HepG2 (cell line): ENCODE results near the gene ZNF367. TPM values are rescaled to one million over a fixed set of nuclear protein-coding genes. Genes with fewer than 3 reads are reported as not detected.

ENCODE experiments used
- CBX5 ChIP-seq: sonication (generic); formaldehyde crosslinking; IDR thresholded peaks from 2 replicates; pipeline ENCODE4 v1.4.0; 2020; ENCODE audit warnings: missing genetic modification reagents, borderline replicate concordance
- FOSL2 ChIP-seq: sonication (generic); formaldehyde crosslinking; IDR thresholded peaks from 2 replicates; pipeline ENCODE4 v1.4.0; 2020; ENCODE audit warnings: missing genetic modification reagents
- GATAD1 ChIP-seq: IDR thresholded peaks from 2 replicates; pipeline ENCODE4 v1.6.1; 2016; ENCODE audit warnings: missing genetic modification reagents, missing compliant biosample characterization
- MIXL1 ChIP-seq: IDR thresholded peaks from 2 replicates; pipeline ENCODE4 v1.6.1; 2016
- PHF8 ChIP-seq: sonication (generic); formaldehyde crosslinking; IDR thresholded peaks from 2 replicates; pipeline ENCODE4 v1.5.0; 2020; ENCODE audit warnings: missing genetic modification reagents
- RFXANK ChIP-seq: IDR thresholded peaks from 2 replicates; pipeline ENCODE4 v1.6.1; 2016
- SIX4 ChIP-seq: sonication (generic); formaldehyde crosslinking; IDR thresholded peaks from 2 replicates; pipeline ENCODE4 v1.4.0; 2020; ENCODE audit warnings: missing genetic modification reagents
- SOX13 ChIP-seq, 3 experiments: fragments of 450-650 bp in 1 of 3; sonication (generic) in 1 of 3; formaldehyde crosslinking in 1 of 3; IDR thresholded peaks in 2 of 3; conservative IDR thresholded peaks in 1 of 3; 2 replicates each; pipeline versions ENCODE4 v1.5.0 to v1.6.1; 2016 to 2020; ENCODE audit warnings: antibody characterized with exemption in 1 of 3, mild to moderate bottlenecking in 1 of 3, missing compliant biosample characterization in 1 of 3, missing genetic modification reagents in 1 of 3, moderate library complexity in 1 of 3
- SOX6 ChIP-seq, 2 experiments: fragments of 450-650 bp in 1 of 2; sonication (generic) in 1 of 2; formaldehyde crosslinking in 1 of 2; IDR thresholded peaks; 2 replicates each; pipeline versions ENCODE4 v1.4.0 to v1.6.1; 2017 to 2020; ENCODE audit warnings: antibody characterized with exemption in 1 of 2, mild to moderate bottlenecking in 1 of 2, missing genetic modification reagents in 1 of 2
- WIZ ChIP-seq: sonication (generic); formaldehyde crosslinking; IDR thresholded peaks from 2 replicates; pipeline ENCODE4 v1.5.1; 2020; ENCODE audit warnings: mild to moderate bottlenecking, missing genetic modification reagents
- ZNF292 ChIP-seq: sonication (generic); formaldehyde crosslinking; IDR thresholded peaks from 2 replicates; pipeline ENCODE4 v1.8.1; 2022; ENCODE audit warnings: mild to moderate bottlenecking, low read depth, missing genetic modification reagents, borderline replicate concordance
- ZNF34 ChIP-seq: sonication (generic); formaldehyde crosslinking; IDR thresholded peaks from 2 replicates; pipeline ENCODE4 v1.4.0; 2020; ENCODE audit warnings: mild to moderate bottlenecking, missing genetic modification reagents, borderline replicate concordance
- polyA plus RNA-seq, 8 experiments: library from polyadenylated mRNA; depleted of rRNA in 3 of 8; stranded (reverse) in 7 of 8; unstranded in 1 of 8; fragments of >200 nt; fragmentation: Illumina TruSeq in 4 of 8; extraction: Trizol in 4 of 8; gene quantifications; 2 replicates each; pipeline versions ENCODE4 v1.2.1 to v1.2.3, GENCODE V29; 2011 to 2016; ENCODE audit warnings: low read depth in 4 of 8, missing spikeins in 1 of 8, mixed read lengths in 1 of 8; ENCODE audit not compliant: insufficient read depth in 1 of 8
- total RNA-seq, 5 experiments: library from RNA; depleted of rRNA; stranded (reverse); fragments of >200 nt; fragmentation: Illumina TruSeq; extraction: Trizol; gene quantifications; 2 replicates each; pipeline ENCODE4 v1.2.3, GENCODE V29; 2016; ENCODE audit warnings: low read depth in 1 of 5
- TF ChIP-seq, protein P1 (sequence below): sonication (generic); formaldehyde crosslinking; conservative IDR thresholded peaks from 2 replicates; pipeline ENCODE4 v1.8.1; 2023; ENCODE audit warnings: missing genetic modification reagents
- TF ChIP-seq, protein P2 (sequence below): sonication (generic); formaldehyde crosslinking; IDR thresholded peaks from 2 replicates; pipeline ENCODE4 v1.4.0; 2020; ENCODE audit warnings: missing genetic modification reagents, mild to moderate bottlenecking, borderline replicate concordance
- TF ChIP-seq, protein P3 (sequence below): IDR thresholded peaks from 2 replicates; pipeline ENCODE4 v1.6.1; 2016; ENCODE audit warnings: control low read depth
- TF ChIP-seq, protein P4 (sequence below): conservative IDR thresholded peaks from 2 replicates; pipeline ENCODE4 v1.6.1; 2018; ENCODE audit warnings: missing genetic modification reagents
- TF ChIP-seq, protein P5 (sequence below): sonication (generic); formaldehyde crosslinking; IDR thresholded peaks from 2 replicates; pipeline ENCODE4 v1.5.0; 2020; ENCODE audit warnings: mild to moderate bottlenecking, missing genetic modification reagents
- TF ChIP-seq, protein P6 (sequence below): sonication (generic); formaldehyde crosslinking; IDR thresholded peaks from 2 replicates; pipeline ENCODE4 v1.8.1; 2023; ENCODE audit warnings: missing genetic modification reagents, inconsistent platforms, borderline replicate concordance

Gene ZNF367
- total and polyA plus RNA-seq, 2 of the 13 experiments (the other 11 are each of a cell fraction or from before 2014, with no cell fraction given) = 2.9 to 7.7 TPM

DNA sequence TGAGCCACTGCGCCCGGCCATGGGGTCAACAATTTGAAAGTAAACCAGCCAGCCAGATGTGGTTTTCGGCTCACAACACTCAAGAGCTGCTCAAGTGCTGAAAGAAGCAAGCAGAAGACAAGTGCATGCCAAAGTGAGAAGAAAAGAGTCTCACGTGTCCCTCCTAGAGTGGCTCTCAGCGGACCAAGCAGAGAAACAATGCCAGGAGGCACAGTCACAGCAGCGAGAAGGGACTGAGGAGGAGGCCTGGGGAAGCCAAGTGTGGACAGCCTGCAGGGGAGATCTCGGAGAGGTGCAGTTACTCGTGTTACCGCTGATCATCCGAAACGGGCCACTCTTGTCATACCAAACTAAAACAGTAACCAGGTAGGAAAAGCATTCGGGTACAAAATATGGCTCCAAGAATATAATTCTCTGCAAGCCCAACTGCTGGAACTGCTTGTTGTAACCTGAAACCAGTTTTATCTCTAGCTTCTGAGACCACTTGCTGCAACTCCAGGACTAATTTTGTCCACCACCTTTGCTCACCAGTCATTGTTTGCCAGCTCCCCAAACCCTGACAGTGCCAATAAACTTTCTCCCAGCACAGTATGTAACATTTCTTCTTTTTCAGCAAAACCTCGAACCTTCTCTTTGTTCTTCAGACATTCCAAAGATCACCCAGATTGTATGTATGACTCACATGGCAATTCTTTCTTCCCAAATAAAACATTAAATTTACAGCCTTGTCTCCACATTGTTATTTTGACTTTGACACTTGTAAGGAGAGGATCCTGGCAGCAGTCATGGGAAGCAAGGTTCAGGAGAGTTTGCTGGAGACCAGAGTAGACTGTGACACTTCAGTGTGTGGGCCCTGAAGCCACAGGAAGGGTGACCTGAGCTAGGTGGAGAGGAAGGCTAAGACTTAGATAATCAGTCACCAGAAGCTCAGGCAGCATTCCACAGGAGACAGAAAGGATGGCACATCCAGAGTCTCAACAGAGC lies 41.0 kb downstream of the ZNF367 start (continued):
- TF ChIP-seq, protein P1, sequence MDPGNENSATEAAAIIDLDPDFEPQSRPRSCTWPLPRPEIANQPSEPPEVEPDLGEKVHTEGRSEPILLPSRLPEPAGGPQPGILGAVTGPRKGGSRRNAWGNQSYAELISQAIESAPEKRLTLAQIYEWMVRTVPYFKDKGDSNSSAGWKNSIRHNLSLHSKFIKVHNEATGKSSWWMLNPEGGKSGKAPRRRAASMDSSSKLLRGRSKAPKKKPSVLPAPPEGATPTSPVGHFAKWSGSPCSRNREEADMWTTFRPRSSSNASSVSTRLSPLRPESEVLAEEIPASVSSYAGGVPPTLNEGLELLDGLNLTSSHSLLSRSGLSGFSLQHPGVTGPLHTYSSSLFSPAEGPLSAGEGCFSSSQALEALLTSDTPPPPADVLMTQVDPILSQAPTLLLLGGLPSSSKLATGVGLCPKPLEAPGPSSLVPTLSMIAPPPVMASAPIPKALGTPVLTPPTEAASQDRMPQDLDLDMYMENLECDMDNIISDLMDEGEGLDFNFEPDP = no peak
- no peak for TF ChIP-seq MIXL1 (CRISPR knock-in tag)
- TF ChIP-seq, protein P2, sequence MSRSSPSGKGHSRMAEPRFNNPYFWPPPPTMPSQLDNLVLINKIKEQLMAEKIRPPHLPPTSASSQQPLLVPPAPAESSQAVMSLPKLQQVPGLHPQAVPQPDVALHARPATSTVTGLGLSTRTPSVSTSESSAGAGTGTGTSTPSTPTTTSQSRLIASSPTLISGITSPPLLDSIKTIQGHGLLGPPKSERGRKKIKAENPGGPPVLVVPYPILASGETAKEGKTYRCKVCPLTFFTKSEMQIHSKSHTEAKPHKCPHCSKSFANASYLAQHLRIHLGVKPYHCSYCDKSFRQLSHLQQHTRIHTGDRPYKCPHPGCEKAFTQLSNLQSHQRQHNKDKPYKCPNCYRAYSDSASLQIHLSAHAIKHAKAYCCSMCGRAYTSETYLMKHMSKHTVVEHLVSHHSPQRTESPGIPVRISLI = no peak
- TF ChIP-seq, protein P3, sequence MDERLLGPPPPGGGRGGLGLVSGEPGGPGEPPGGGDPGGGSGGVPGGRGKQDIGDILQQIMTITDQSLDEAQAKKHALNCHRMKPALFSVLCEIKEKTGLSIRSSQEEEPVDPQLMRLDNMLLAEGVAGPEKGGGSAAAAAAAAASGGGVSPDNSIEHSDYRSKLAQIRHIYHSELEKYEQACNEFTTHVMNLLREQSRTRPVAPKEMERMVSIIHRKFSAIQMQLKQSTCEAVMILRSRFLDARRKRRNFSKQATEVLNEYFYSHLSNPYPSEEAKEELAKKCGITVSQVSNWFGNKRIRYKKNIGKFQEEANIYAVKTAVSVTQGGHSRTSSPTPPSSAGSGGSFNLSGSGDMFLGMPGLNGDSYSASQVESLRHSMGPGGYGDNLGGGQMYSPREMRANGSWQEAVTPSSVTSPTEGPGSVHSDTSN = no peak
- no peak for TF ChIP-seq SOX13 (IDR thresholded peaks at IDR 0.05)
- no peak for TF ChIP-seq SOX13 (CRISPR knock-in tag; conservative IDR thresholded peaks at IDR 0.05 in 1 of 2, IDR thresholded peaks at IDR 0.05 in 1 of 2)
- no peak; the same call in 1 of the 2 replicates for TF ChIP-seq WIZ
- TF ChIP-seq RFXANK = no peak
- no peak for TF ChIP-seq CBX5 (CRISPR knock-in tag)
- TF ChIP-seq, protein P4, sequence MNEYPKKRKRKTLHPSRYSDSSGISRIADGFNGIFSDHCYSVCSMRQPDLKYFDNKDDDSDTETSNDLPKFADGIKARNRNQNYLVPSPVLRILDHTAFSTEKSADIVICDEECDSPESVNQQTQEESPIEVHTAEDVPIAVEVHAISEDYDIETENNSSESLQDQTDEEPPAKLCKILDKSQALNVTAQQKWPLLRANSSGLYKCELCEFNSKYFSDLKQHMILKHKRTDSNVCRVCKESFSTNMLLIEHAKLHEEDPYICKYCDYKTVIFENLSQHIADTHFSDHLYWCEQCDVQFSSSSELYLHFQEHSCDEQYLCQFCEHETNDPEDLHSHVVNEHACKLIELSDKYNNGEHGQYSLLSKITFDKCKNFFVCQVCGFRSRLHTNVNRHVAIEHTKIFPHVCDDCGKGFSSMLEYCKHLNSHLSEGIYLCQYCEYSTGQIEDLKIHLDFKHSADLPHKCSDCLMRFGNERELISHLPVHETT = no peak
- 0 out of 2 replicates have a peak, but pooled peaks have one; percentile 11 for TF ChIP-seq GATAD1 (CRISPR knock-in tag)
- TF ChIP-seq ZNF34 = no peak
- peak; percentile 26; the same call in 1 of the 2 replicates for TF ChIP-seq PHF8 (CRISPR knock-in tag)
- TF ChIP-seq SIX4 (CRISPR knock-in tag) = peak; percentile 88
- TF ChIP-seq FOSL2 (CRISPR knock-in tag) = peak; percentile 6; the same call in 1 of the 2 replicates
- TF ChIP-seq SOX6 (IDR thresholded peaks at IDR 0.05) = no peak
- peak; percentile 34; the same call in 1 of the 2 replicates for TF ChIP-seq SOX6 (CRISPR knock-in tag; IDR thresholded peaks at IDR 0.05)
- TF ChIP-seq, protein P5, sequence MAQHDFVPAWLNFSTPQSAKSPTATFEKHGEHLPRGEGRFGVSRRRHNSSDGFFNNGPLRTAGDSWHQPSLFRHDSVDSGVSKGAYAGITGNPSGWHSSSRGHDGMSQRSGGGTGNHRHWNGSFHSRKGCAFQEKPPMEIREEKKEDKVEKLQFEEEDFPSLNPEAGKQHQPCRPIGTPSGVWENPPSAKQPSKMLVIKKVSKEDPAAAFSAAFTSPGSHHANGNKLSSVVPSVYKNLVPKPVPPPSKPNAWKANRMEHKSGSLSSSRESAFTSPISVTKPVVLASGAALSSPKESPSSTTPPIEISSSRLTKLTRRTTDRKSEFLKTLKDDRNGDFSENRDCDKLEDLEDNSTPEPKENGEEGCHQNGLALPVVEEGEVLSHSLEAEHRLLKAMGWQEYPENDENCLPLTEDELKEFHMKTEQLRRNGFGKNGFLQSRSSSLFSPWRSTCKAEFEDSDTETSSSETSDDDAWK (CRISPR knock-in tag) = no peak
- TF ChIP-seq, protein P6, sequence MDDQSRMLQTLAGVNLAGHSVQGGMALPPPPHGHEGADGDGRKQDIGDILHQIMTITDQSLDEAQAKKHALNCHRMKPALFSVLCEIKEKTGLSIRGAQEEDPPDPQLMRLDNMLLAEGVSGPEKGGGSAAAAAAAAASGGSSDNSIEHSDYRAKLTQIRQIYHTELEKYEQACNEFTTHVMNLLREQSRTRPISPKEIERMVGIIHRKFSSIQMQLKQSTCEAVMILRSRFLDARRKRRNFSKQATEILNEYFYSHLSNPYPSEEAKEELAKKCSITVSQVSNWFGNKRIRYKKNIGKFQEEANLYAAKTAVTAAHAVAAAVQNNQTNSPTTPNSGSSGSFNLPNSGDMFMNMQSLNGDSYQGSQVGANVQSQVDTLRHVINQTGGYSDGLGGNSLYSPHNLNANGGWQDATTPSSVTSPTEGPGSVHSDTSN (CRISPR knock-in tag) = no peak
- TF ChIP-seq ZNF292 = no peak
